Measurements from ENCODE around the gene ENAH.

Gene ENAH

DNA sequence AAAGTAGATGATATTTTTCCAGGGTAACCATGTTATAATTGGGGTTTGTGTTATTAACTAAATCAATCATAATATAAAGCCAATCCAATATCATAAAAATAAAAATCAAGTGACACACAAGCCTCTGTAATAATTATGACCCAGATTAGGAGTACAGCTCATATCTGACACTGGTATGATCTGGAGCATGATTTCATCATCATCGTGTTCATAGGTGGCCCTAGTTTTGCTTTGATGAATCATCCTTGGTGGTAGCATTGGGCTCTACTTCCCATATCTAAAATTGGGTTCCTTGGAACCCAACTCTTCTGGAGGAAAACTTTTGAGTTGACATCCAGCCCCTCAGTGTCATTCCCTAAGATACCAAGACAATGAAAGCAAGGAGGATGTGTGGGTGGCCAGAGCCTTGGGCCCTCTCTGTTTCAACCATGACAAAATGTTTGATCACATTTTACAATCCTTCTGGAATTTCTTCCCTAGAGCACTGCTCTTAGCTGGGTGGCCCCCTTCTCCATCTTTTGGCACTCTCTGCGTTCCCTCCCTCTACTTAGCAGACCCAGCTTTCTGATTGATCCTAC lies 37.0 kb upstream of the ENAH start:
- in situ Hi-C loops (cut with MboI; ENCODE audit: low sequenced_read_pairs): no loop called here
- no peaks in the 10 kb centered on the region for H3K36me3 ChIP-seq (replicated peaks)
- H3K4me3 ChIP-seq: no peak overlapping the region
- no peak for DNase-seq (ENCODE audit: low spot score in 2 of 2)
- H3K4me1 ChIP-seq: no peaks in the 10 kb centered on the region
- H3K9me3 ChIP-seq: no peaks in the 10 kb centered on the region
- no peaks in the 10 kb centered on the region for H3K27me3 ChIP-seq (ENCODE audit: low read depth)

DNA sequence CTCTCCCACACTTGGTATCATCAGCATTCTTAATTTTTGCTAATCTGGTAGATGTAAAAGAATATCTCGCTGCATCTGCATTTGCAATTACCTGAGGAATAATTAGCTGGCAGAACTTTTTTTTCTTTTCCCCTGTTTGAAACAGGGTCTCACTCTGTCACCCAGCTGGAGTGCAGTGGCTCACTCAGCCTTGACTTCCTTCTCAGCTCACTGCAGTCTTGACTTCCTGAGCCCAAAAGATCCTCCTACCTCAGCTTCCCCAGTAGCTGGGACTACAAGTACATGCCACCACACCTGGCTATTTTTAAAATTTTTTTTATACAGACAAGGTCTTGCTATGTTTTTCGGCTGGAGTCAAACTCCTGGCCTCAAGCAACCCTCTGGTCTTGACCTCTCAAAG lies 35.4 kb upstream of the ENAH start:
- no peak overlapping the region for H3K4me3 ChIP-seq
- in situ Hi-C loops (cut with MboI; ENCODE audit: low sequenced_read_pairs): no loop called here
- H3K9me3 ChIP-seq: no peaks in the 10 kb centered on the region
- no peaks in the 10 kb centered on the region for H3K4me1 ChIP-seq
- H3K27me3 ChIP-seq (ENCODE audit: low read depth): no peaks in the 10 kb centered on the region
- H3K36me3 ChIP-seq (replicated peaks): no peaks in the 10 kb centered on the region
- no peak for DNase-seq (ENCODE audit: low spot score in 2 of 2)

DNA sequence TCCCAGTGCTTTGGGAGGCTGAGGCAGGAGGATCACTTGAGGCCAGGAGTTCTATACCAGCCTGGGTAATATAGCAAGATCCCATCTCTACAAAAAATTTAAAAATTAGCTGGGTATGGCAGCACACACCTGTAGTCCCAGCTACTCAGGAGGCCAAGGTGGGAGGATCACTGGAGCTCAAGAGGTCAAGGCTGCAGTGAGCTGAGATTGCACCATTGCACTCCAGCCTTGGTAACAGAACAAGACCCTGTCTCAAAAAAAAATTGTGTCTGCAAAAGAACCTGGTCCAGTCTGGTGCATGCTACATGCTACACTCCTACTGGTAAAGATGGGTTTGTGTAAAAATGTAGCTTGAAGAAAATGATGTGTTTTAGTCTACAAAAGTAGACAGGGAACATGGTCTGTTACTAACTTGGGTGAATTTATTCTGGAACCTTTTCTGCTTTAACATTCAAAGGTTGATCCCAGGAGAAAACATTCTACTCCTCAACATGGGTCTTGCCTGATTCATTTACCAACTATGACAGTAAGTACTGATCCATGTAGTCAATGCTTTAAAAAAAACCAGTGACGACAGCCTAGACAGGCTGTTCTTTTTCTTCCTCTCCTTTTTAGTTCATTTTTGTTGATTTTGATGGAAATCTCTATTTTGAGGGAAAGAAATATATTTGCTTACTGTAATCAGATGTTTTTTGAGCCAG lies 32.7 kb upstream of the ENAH start:
- Histone ChIP-seq H3K4me3 (no peak overlapping the region), H3K4me1 (no peaks in the 10 kb centered on the region), H3K36me3 (replicated peaks) (no peaks in the 10 kb centered on the region), H3K27me3 (ENCODE audit: low read depth) (no peaks in the 10 kb centered on the region), H3K9me3 (no peaks in the 10 kb centered on the region)
- no peak for DNase-seq (ENCODE audit: low spot score in 2 of 2)
- in situ Hi-C loops (cut with MboI; ENCODE audit: low sequenced_read_pairs): no loop called here

DNA sequence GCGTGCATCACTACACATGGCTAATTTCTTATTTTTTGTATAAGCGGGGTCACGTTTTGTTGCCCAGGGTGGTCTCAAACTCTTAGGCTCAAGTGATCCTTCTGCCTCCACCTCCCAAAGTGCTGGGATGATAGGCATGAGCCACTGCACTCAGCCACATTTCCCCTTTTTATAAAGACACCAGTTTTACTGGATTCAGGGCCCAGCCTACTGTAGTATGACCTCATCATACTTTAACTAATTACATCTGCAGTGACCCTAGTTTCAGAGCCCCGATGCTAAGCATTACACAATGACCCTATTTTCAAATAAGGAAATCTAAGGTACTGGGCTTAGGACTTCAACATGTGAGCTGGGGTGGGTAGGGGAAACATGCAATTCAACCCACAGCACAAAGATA lies 31.8 kb upstream of the ENAH start:
- H3K9me3 ChIP-seq: no peaks in the 10 kb centered on the region
- no peaks in the 10 kb centered on the region for H3K36me3 ChIP-seq (replicated peaks)
- H3K4me1 ChIP-seq: no peaks in the 10 kb centered on the region
- no peak for DNase-seq (ENCODE audit: low spot score in 2 of 2)
- no peak overlapping the region for H3K4me3 ChIP-seq
- in situ Hi-C loops (cut with MboI; ENCODE audit: low sequenced_read_pairs): no loop called here
- no peaks in the 10 kb centered on the region for H3K27me3 ChIP-seq (ENCODE audit: low read depth)

DNA sequence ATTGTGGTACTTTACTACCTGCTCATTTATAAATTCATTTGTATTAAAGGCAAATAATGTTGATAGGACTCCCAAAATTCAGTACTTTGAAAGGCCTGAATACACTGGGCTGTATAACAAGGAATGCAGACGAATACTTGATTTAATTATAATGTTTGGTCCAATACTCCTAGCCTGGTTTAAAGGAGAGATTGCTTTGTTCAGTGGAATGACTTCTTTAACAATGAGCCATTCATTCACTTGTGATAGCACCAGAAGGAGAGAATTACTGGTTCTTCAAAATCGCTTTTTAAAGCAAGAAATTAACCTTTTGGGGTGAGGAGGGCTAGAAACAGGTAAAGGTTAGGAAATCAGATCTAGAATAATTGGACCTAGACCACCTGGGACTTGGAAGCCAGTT lies 28.3 kb upstream of the ENAH start:
- Histone ChIP-seq H3K9me3 (no peaks in the 10 kb centered on the region), H3K36me3 (replicated peaks) (no peaks in the 10 kb centered on the region), H3K4me1 (no peaks in the 10 kb centered on the region), H3K27me3 (ENCODE audit: low read depth) (no peaks in the 10 kb centered on the region), H3K4me3 (no peak overlapping the region)
- no peak for DNase-seq (ENCODE audit: low spot score in 2 of 2)
- in situ Hi-C loops (cut with MboI; ENCODE audit: low sequenced_read_pairs): no loop called here

DNA sequence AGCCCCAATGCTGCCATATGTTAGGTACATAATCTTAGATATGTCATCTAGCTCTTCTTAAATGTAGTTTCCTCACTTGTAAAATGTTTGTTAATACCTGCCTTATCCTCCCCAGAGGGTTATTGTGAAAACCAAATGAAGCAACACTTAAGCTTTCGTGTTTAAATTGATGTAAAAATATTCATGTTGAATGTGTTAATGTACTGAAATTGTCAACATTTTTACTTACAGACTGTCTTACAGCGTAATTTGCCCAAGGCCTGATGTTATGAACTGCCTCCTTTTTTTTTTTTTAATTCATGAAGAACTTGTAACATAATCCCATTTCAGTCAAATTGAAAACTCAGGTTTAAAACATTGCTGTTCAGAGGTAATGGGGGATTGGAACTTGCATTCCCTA lies 25.6 kb upstream of the ENAH start:
- H3K4me1 ChIP-seq: no peaks in the 10 kb centered on the region
- no peaks in the 10 kb centered on the region for H3K36me3 ChIP-seq (replicated peaks)
- no peak for DNase-seq (ENCODE audit: low spot score in 2 of 2)
- H3K27me3 ChIP-seq (ENCODE audit: low read depth): no peaks in the 10 kb centered on the region
- no peak overlapping the region for H3K4me3 ChIP-seq
- in situ Hi-C loops (cut with MboI; ENCODE audit: low sequenced_read_pairs): no loop called here
- no peaks in the 10 kb centered on the region for H3K9me3 ChIP-seq

DNA sequence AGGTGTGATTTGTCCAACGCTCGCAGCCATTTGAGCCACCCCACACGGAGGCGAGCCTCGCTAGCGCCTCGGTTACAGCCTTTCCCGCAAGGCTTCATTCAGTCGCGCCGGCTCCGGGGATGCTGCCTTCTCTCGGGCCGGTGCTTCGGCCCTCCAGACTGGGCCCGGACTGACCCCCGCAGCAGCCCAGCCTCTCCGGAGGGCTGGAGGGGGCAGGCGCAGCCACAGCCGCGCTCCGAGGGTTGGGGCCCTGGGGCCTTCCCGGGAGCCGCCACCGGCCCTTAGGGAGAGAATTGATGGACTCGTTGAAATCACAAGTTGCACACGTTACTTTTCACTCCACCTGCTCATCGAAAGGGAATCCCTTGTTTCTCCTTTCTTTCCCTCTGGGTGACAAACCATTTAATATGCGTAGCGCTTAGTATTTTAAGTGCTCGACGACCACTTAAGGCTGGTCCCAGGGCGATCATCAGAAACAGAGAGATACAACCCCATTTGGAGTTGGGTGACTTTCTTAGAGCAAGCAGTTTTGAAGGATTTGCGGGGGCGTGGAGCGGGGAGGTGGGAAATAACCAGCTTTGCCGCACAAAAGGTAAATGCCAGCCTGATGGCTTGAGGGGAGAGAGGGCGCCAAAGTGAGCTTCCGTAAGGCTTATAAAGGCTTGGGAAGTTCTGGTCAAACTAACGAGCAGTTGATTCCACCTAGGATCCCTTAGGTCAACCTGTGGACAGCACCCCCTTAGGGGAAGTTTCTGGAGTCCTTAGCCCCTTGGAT lies 24.6 kb upstream of the ENAH start:
- DNase-seq (ENCODE audit: low spot score in 2 of 2): no peak
- Histone ChIP-seq H3K9me3 (no peaks in the 10 kb centered on the region), H3K36me3 (replicated peaks) (no peaks in the 10 kb centered on the region), H3K4me1 (no peaks in the 10 kb centered on the region), H3K4me3 (no peak overlapping the region), H3K27me3 (ENCODE audit: low read depth) (no peaks in the 10 kb centered on the region)
- in situ Hi-C loops (cut with MboI; ENCODE audit: low sequenced_read_pairs): no loop called here

DNA sequence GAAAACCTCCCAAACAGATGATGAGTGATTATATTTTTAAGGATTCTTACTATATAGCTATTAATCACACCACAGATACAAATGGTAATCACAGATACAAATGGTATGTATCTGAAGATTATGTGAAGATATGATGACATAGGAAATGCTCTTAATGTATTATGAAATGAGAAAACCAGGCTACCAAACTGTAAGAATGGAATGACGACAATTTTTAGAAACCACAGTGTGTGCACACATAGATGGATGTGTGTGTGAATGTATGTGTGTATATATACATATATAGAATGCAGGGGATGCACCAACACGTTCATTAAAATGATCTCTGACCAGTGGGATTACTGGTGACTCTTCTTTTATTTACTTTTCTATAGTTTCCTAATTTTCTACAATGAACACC lies 21.5 kb upstream of the ENAH start:
- no peak for DNase-seq (ENCODE audit: low spot score in 2 of 2)
- Histone ChIP-seq H3K4me1 (no peaks in the 10 kb centered on the region), H3K27me3 (ENCODE audit: low read depth) (no peaks in the 10 kb centered on the region), H3K4me3 (no peak overlapping the region), H3K36me3 (replicated peaks) (no peaks in the 10 kb centered on the region), H3K9me3 (no peaks in the 10 kb centered on the region)
- in situ Hi-C loops (cut with MboI; ENCODE audit: low sequenced_read_pairs): no loop called here

DNA sequence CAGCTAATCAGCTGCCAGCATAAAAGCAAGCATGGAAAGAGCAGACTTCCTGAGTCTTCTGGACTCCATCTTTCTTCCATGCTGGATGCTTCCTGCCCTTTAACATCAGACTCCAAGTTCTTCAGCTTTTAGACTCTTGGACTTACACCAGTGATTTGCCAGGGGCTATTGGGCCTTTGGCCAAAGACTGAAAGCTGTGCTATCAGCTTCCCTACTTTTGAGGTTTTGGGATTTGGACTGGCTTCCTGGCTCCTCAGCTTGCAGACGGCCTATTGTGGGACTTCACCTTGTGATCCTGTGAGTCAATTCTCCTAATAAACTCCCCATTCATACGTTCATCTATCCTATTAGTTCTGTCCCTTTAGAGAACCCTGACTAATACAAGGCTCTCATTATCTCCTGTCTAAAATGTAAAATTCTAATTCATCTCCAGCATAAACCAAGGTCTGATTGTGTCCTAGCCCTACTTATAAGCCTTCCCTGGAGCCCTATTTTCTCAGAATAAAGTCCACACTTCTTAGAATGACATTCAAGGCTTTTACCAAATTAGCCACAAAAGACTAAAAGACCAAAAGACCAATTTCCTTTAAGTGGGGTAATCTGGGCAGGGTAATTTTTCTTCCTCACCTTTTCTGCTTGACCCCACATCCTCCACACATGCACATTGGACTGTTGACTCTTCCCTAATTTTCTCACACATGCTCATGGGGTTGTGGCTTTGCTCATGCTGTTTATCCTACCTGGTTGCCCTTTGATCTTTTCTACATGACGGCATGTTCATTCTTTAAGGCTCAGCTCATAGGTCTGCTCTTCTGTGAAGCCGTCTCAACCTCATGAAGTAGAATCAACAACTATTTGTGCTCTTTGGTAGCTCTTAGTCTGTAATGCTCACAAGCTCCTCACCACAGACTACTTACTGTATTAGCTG lies 18.1 kb upstream of the ENAH start:
- Histone ChIP-seq H3K36me3 (replicated peaks) (no peaks in the 10 kb centered on the region), H3K4me3 (no peak overlapping the region), H3K27me3 (ENCODE audit: low read depth) (no peaks in the 10 kb centered on the region), H3K9me3 (no peaks in the 10 kb centered on the region), H3K4me1 (no peaks in the 10 kb centered on the region)
- in situ Hi-C loops (cut with MboI; ENCODE audit: low sequenced_read_pairs): no loop called here
- DNase-seq (ENCODE audit: low spot score in 2 of 2): no peak

DNA sequence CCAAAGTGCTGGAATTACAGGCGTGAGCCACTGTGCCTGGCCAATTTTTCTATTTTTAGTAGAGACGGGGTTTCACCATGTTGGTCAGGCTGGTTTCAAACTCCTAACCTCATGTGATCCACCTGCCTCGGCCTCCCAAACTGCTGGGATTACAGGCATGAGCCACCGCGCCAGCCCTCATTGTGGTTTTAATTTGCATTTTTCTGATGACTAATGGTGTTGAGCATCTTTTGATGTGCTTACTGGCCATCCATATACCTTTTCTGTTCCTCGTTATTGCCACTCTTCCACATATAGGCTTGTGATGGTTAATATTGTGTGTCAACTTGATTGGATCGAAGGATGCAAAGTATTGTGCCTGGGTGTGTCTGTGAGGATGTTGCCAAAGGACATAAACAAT lies 17.4 kb upstream of the ENAH start:
- H3K9me3 ChIP-seq: no peaks in the 10 kb centered on the region
- H3K4me1 ChIP-seq: no peaks in the 10 kb centered on the region
- no peak overlapping the region for H3K4me3 ChIP-seq
- in situ Hi-C loops (cut with MboI; ENCODE audit: low sequenced_read_pairs): no loop called here
- DNase-seq (ENCODE audit: low spot score in 2 of 2): no peak
- no peaks in the 10 kb centered on the region for H3K36me3 ChIP-seq (replicated peaks)
- no peaks in the 10 kb centered on the region for H3K27me3 ChIP-seq (ENCODE audit: low read depth)

DNA sequence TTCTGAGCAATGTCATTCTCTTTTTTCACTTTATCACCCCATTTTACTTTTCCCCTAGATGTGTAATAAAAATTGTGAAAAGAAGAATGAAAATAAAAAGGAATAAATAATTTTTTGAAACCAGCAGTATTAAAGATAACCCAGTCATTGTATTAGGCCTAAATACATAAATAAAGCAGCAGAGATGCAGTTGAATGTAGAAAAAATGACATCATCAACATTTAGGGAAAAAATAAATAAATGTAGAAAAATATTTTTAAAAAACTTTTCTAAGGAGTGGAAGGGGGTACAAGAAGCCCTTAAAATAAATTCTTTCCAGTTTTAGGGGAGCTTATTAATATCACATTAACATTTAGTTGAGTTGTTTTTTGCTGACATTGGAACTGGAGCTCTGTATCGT lies 15.3 kb upstream of the ENAH start:
- in situ Hi-C loops (cut with MboI; ENCODE audit: low sequenced_read_pairs): no loop called here
- no peak for DNase-seq (ENCODE audit: low spot score in 2 of 2)
- H3K36me3 ChIP-seq (replicated peaks): no peaks in the 10 kb centered on the region
- no peaks in the 10 kb centered on the region for H3K9me3 ChIP-seq
- H3K4me3 ChIP-seq: no peak overlapping the region
- no peaks in the 10 kb centered on the region for H3K27me3 ChIP-seq (ENCODE audit: low read depth)
- no peaks in the 10 kb centered on the region for H3K4me1 ChIP-seq

DNA sequence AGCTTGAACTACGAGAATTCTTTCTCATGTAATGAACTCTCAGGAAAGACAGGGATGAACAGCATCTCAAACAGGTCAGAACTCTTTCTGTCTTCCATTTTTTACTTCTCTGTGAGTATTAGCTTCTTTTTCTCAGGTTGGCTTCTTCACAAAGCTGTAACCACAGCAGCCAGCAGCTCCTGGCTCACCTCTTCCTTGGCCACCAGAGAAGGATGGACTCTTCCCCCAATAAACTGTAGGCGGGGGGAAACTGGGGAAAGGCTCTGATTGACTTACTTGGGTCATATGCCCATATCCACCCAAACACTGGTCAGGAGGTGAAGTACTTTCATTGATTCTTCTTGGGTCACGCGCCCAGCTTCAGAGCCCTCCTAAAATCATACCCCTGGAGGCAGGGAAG lies 14.4 kb upstream of the ENAH start:
- H3K4me1 ChIP-seq: no peaks in the 10 kb centered on the region
- H3K27me3 ChIP-seq (ENCODE audit: low read depth): no peaks in the 10 kb centered on the region
- DNase-seq (ENCODE audit: low spot score in 2 of 2): no peak
- H3K36me3 ChIP-seq (replicated peaks): no peaks in the 10 kb centered on the region
- no peaks in the 10 kb centered on the region for H3K9me3 ChIP-seq
- H3K4me3 ChIP-seq: no peak overlapping the region
- in situ Hi-C loops (cut with MboI; ENCODE audit: low sequenced_read_pairs): no loop called here

DNA sequence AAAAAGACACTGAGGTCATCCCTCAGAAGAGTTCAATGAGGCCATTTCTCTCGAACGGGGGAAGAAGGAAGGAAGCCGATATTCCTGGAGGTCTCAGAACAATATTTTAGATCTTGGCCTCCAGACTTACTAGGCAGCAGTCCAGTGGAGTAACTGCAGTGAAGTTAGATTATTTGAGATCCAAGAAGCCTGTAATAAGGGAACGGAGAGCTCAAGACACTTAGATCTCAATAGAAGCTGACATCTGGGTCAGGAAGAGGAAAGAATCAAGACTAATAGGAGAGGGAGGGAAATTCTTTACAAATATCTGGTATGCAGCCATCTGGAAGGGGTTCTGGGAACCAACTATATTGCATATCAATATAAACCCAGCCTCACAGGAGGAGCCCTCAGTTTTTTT lies 13.6 kb upstream of the ENAH start:
- Histone ChIP-seq H3K4me1 (no peaks in the 10 kb centered on the region), H3K9me3 (no peaks in the 10 kb centered on the region), H3K36me3 (replicated peaks) (no peaks in the 10 kb centered on the region), H3K4me3 (no peak overlapping the region), H3K27me3 (ENCODE audit: low read depth) (no peaks in the 10 kb centered on the region)
- in situ Hi-C loops (cut with MboI; ENCODE audit: low sequenced_read_pairs): no loop called here
- no peak for DNase-seq (ENCODE audit: low spot score in 2 of 2)

DNA sequence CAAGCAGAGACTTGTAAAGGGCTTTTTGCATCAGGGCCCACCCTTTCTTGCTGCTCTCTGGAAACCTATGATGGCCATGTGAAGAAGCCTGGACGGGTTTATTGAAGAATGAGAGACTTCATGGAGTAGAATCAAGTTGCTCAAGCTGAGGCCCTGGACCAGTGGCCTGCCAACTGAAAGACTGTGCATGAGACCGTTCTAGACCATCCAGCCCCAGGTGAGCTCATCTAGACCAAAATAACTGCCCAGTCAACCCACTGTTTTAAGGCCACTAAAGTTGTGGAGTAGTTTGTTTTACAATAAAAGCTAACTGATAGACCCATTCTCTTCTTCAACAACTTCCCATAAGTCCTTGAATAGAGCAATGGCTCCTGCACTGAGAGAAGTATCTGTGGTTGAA lies 11.8 kb upstream of the ENAH start:
- Histone ChIP-seq H3K9me3 (no peaks in the 10 kb centered on the region), H3K36me3 (replicated peaks) (no peaks in the 10 kb centered on the region), H3K4me1 (no peaks in the 10 kb centered on the region), H3K4me3 (no peak overlapping the region), H3K27me3 (ENCODE audit: low read depth) (peaks cover 3% of the 10 kb centered on the region; the same call in 1 of the 2 replicates)
- no peak for DNase-seq (ENCODE audit: low spot score in 2 of 2)
- in situ Hi-C loops (cut with MboI; ENCODE audit: low sequenced_read_pairs): no loop called here

All from HAP-1 (cell line).